Measurements from ENCODE around the gene FBXO8. TPM values are rescaled to one million over a fixed set of nuclear protein-coding genes. Genes with fewer than 3 reads are reported as not detected.

FBXO8 gene
- total RNA-seq, 1 experiment from 2014 or later: 14.5 TPM

DNA sequence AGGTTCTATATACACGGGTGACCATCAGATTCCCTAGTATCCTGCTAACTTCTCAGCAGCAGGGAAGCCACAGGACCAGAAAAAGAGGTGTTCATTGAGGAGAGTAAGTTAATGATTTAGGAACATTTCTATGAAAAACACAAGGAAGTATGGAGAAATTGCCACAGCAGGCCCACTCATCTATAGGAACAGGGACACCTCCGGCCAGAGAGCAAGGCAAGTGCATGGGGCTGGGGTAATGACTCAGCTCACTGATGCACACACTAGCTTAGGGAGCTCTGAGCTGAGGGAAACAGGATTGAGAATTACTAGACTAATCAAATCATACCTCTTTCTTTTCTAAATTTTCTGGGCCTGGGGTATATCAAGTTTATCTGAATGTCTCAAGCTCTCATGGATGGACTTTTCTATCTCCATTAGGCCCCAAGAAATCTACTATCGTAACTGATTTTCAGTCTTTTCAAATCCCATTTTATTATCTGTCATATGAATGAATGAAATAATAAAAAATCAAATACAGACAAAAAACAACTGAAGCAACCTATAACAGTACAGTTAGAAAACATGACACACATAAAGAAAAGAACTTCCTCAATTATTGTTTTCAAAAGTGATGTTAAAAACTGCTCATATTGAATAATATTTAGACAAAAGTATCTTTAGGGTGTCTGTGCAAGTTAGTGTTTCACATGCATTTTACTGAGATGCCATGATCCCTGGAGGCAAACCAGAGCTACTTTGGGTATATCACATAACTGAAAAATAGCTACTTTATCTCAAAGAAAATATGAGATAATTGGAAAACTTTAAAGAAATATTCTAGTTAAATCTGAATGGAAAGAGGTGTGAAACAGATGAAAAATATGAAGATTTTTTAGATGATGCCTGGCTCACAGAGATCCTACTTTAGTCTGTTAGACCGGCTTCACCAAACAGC, 89.8 kb downstream of the FBXO8 start:
- Histone ChIP-seq H3K36me3 (replicated peaks; ENCODE audit: control insufficient read depth, insufficient read depth, low read length) (no peaks in the 10 kb centered on the region), H3K27me3 (ENCODE audit: control insufficient read depth, insufficient read depth, low read length) (no peaks in the 10 kb centered on the region), H3K4me3 (ENCODE audit: insufficient read depth, low read depth, low read length) (no peak overlapping the region)
- no peak for DNase-seq

DNA sequence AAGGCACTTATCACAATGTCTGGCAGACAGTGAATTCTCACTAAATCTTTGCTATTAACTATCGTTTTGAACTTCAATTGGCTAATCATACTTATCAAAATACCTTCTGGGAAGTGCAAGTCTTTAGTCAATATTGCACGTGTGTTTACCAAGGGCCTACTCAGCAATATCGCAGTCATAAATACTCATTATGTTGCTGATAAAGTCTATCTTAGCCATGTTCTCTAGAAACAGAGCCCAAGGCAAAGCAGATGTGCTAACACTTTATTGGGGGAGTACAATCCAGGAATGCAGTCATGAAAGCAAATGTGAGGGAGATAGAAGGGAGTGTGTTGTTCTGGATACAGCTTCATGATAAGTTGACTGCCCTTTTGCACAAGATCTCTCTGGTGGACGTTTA, 90.5 kb downstream of the FBXO8 start:
- Histone ChIP-seq H3K4me3 (ENCODE audit: insufficient read depth, low read depth, low read length) (no peak overlapping the region), H3K36me3 (replicated peaks; ENCODE audit: control insufficient read depth, insufficient read depth, low read length) (no peaks in the 10 kb centered on the region), H3K27me3 (ENCODE audit: control insufficient read depth, insufficient read depth, low read length) (no peaks in the 10 kb centered on the region)
- DNase-seq: no peak

DNA sequence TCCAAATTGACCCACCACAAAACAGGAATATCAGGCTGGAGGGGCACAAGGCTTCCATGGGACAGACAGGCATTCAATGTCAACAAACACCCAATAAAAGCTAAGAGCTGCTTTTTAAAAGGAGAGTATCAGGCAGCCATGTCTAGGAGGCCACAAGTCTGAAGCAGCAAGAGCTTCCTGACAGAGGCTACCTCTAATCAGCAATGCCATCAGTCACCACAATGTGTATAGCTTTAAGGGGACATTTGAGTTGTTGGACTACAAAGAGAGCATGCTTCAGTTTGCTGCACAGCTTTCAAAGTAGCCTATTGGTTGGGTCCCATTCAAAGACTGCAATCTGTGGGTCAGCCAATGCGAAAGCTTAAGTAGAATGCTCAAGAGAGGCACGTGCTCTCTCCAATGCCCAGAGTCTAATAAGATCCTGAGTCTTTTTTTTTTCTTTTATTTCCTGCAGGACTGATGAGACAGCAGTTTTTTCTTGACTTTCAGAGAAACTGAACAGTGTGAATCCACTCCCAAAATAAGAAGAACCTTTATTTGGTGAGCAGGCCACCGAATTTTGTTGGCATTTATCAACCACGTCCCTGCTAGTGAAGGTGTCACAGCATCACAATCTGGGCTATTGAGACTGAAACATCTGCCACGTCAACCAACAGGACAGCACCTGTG, 92.5 kb downstream of the FBXO8 start:
- Histone ChIP-seq H3K4me3 (ENCODE audit: insufficient read depth, low read depth, low read length) (no peak overlapping the region), H3K27me3 (ENCODE audit: control insufficient read depth, insufficient read depth, low read length) (no peaks in the 10 kb centered on the region), H3K36me3 (replicated peaks; ENCODE audit: control insufficient read depth, insufficient read depth, low read length) (no peaks in the 10 kb centered on the region)
- DNase-seq: no peak

DNA sequence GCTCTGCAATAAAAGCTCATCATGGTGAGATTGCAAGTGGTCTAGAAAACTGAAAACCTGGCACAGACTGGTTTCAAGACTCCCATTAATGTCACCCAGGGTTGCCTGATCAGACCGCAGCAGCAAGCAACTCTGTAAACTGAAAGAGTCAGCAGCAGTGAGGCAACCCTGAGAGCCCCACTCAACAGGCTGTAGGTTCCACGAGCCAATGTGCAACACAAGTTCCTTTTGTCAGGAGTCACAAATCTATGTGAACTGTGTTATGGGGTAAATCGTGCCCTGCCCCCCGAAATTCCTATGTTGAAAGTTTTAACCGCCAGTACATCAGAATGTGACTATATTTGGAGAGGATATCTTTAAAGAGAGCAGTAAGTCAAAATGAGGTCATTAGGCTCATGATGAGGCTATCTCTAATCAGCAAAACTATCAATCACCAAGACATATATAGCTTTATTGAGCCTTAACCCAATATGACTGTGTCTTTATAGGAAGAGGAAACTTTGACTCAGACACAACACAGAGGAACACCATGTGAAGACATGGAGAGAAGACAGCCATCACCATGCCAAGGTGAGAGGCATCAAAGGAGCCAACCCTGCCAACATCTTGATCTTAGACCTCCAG, 94.0 kb downstream of the FBXO8 start:
- H3K27me3 ChIP-seq (ENCODE audit: control insufficient read depth, insufficient read depth, low read length): no peaks in the 10 kb centered on the region
- no peak overlapping the region for H3K4me3 ChIP-seq (ENCODE audit: insufficient read depth, low read depth, low read length)
- no peak for DNase-seq
- no peaks in the 10 kb centered on the region for H3K36me3 ChIP-seq (replicated peaks; ENCODE audit: control insufficient read depth, insufficient read depth, low read length)

Other genes with a start within 250 kb of the FBXO8 start
- 17.0 and 23.8 TPM in 2 replicates for gene CEP44, start 244 bp upstream of the FBXO8 start, total RNA-seq (2014; rRNA removed; shearing (Covaris generic))
- 6.2 and 13.9 TPM in 2 replicates for gene HPGD, start 238.8 kb upstream of the FBXO8 start, total RNA-seq (2014; rRNA removed; shearing (Covaris generic))

Measured in H7 (cell line).